Gastroesophageal sphincter (tissue), 4 donors: ENCODE results near the gene ECE2. TPM values are rescaled to one million over a fixed set of nuclear protein-coding genes. Genes with fewer than 3 reads are reported as not detected.

Experiments used
- ATAC-seq: fragments of 150-250 bp; one replicate; pipeline ENCODE4 v1.9.1; 2016; ENCODE audit warnings: mild to moderate bottlenecking, moderate library complexity
- H3K27ac ChIP-seq, 4 donors: fragments of 200-600 bp; sonication (generic) in 3 of 4; 1 replicate in 3 of 4; 2 replicates in 1 of 4; pipeline ENCODE4 v1.5.1; 2016 to 2019
- H3K27me3 ChIP-seq: fragments of 200-600 bp; sonication (generic); one replicate; pipeline ENCODE4 v1.5.1; 2019
- H3K36me3 ChIP-seq, 2 donors: fragments of 200-600 bp; sonication (generic); one replicate each; pipeline ENCODE4 v1.5.1; 2019; ENCODE audit warnings: control low read depth in 1 of 2
- H3K4me1 ChIP-seq, 3 donors: fragments of 200-600 bp; sonication (generic); 1 replicate in 2 of 3; 2 replicates in 1 of 3; pipeline ENCODE4 v1.5.1; 2016 to 2019; ENCODE audit warnings: control low read depth in 2 of 3
- H3K4me3 ChIP-seq, 2 donors: fragments of 200-600 bp; sonication (generic); one replicate each; pipeline ENCODE4 v1.5.1; 2019; ENCODE audit warnings: mild to moderate bottlenecking in 1 of 2, moderate library complexity in 1 of 2
- H3K9me3 ChIP-seq, 3 donors: fragments of 200-600 bp; sonication (generic); one replicate each; pipeline ENCODE4 v1.5.1; 2017 to 2019; ENCODE audit warnings: control low read depth in 2 of 3
- CTCF ChIP-seq, 4 experiments: fragments of 200-600 bp in 2 of 4; fragments of 450-650 bp in 2 of 4; sonication (generic) in 1 of 4; IDR thresholded peaks; one replicate each; pipeline ENCODE4 v1.5.1; 2017 to 2019; ENCODE audit warnings: antibody characterized with exemption in 4 of 4, mild to moderate bottlenecking in 2 of 4, moderate library complexity in 2 of 4
- EP300 ChIP-seq: sonication (generic); formaldehyde crosslinking; IDR thresholded peaks from one replicate; pipeline ENCODE4 v1.6.1; 2017; ENCODE audit warnings: antibody characterized with exemption, mild to moderate bottlenecking
- POLR2A ChIP-seq, 2 donors: fragments of 450-650 bp; IDR thresholded peaks; one replicate each; pipeline ENCODE4 v1.6.1; 2017; ENCODE audit warnings: antibody characterized with exemption in 2 of 2, mild to moderate bottlenecking in 2 of 2, moderate library complexity in 1 of 2
- POLR2AphosphoS5 ChIP-seq: sonication (generic); formaldehyde crosslinking; IDR thresholded peaks from one replicate; pipeline ENCODE4 v1.6.1; 2017; ENCODE audit warnings: antibody characterized with exemption
- WGBS, 2 donors: methylation state at CpG; one replicate each; pipeline ENCODE4 v1.1.5; 2018; ENCODE audit warnings: low coverage in 1 of 2; 5-methylcytosine and 5-hydroxymethylcytosine counted together
- total RNA-seq, 4 donors: library from RNA; depleted of rRNA; stranded (reverse); fragments of >200 nt; gene quantifications; one replicate each; pipeline ENCODE4 v1.1.0, GENCODE V29; 2016

The ECE2 gene
- total RNA-seq, 4 donors from 2014 or later = 0.12 to 0.67 (median 0.52) TPM

- Histone ChIP-seq H3K27me3 (no peaks in the 10 kb centered on the region), H3K36me3 (peaks cover 3 to 78% of the 10 kb centered on the region in 2 donors), H3K9me3 (no peaks in the 10 kb centered on the region), H3K4me3 (no peak overlapping the region), H3K4me1 (peaks cover 0 to 45% (median 6%) of the 10 kb centered on the region in 3 donors), H3K27ac (peak overlapping the region in 3 of 4 donors; percentile 94 to 99 (median 98))
- 57 to 68% methylated on average over 6 to 10 of the region's 10 CpGs for WGBS, 2 donors
- TF ChIP-seq CTCF (IDR thresholded peaks at IDR 0.05) = no peak
- TF ChIP-seq EP300 = no peak
- TF ChIP-seq POLR2A (IDR thresholded peaks at IDR 0.05) = no peak
- peak; percentile 16 for TF ChIP-seq POLR2AphosphoS5
- ATAC-seq = no peak
Observed at GRCh38 chr3:184332370-184333090, 56.7 kb downstream of the ECE2 start.

GRCh38 chr3:184333190-184333589 is 57.4 kb downstream of the ECE2 start:
- no peaks in the 10 kb centered on the region for H3K27me3 ChIP-seq
- peak overlapping the region in 3 of 4 donors; percentile 94 to 99 (median 98) for H3K27ac ChIP-seq
- ATAC-seq = no peak
- no peaks in the 10 kb centered on the region for H3K9me3 ChIP-seq
- H3K4me1 ChIP-seq = peaks cover 0 to 51% (median 13%) of the 10 kb centered on the region in 3 donors
- 78 to 87% methylated on average over 3 to 6 of the region's 6 CpGs for WGBS, 2 donors
- no peak overlapping the region for H3K4me3 ChIP-seq
- no peak for TF ChIP-seq CTCF (IDR thresholded peaks at IDR 0.05)
- TF ChIP-seq POLR2AphosphoS5 = no peak
- TF ChIP-seq EP300 = no peak
- TF ChIP-seq POLR2A (IDR thresholded peaks at IDR 0.05) = no peak
- H3K36me3 ChIP-seq = peaks cover 0 to 72% of the 10 kb centered on the region in 2 donors

GRCh38 chr3:184333700-184334099 is 57.9 kb downstream of the ECE2 start:
- no peaks in the 10 kb centered on the region for H3K9me3 ChIP-seq
- no peak for ATAC-seq
- H3K27ac ChIP-seq = peak overlapping the region in 3 of 4 donors; percentile 94 to 99 (median 98)
- H3K4me3 ChIP-seq = no peak overlapping the region
- no peaks in the 10 kb centered on the region for H3K27me3 ChIP-seq
- no peak for TF ChIP-seq EP300
- no peak for TF ChIP-seq POLR2A (IDR thresholded peaks at IDR 0.05)
- no peak for TF ChIP-seq POLR2AphosphoS5
- no peak for TF ChIP-seq CTCF (IDR thresholded peaks at IDR 0.05)
- WGBS, 2 donors = 85 to 86% methylated on average over 2 of the region's 3 CpGs
- H3K4me1 ChIP-seq = peaks cover 0 to 56% (median 18%) of the 10 kb centered on the region in 3 donors
- H3K36me3 ChIP-seq = peaks cover 0 to 67% of the 10 kb centered on the region in 2 donors

- H3K9me3 ChIP-seq = no peaks in the 10 kb centered on the region
- H3K27me3 ChIP-seq = no peaks in the 10 kb centered on the region
- peak overlapping the region; percentile 94 to 99 (median 98) for H3K27ac ChIP-seq
- H3K4me1 ChIP-seq = peaks cover 0 to 66% (median 26%) of the 10 kb centered on the region in 3 donors
- TF ChIP-seq POLR2A (IDR thresholded peaks at IDR 0.05) (no peak), POLR2AphosphoS5 (no peak), CTCF (IDR thresholded peaks at IDR 0.05) (no peak), EP300 (no peak)
- no peak for ATAC-seq
- H3K4me3 ChIP-seq = no peak overlapping the region
- WGBS, 2 donors = 90% methylated on average over 2 of the region's 15 CpGs; no CpG with 5 or more reads in 1 of the 2 donors
- H3K36me3 ChIP-seq = peaks cover 0 to 57% of the 10 kb centered on the region in 2 donors
Observed at GRCh38 chr3:184334470-184335158, 58.8 kb downstream of the ECE2 start.
